NT2/D1 (cell line): Measurements from ENCODE around the gene CAMK4.

ENCODE experiments used
- SUZ12 ChIP-seq: IDR thresholded peaks from 2 replicates; pipeline ENCODE4 v1.6.1; 2011; ENCODE audit not compliant: insufficient read length, insufficient read depth; ENCODE audit errors: extremely low read depth
- ZNF274 ChIP-seq: IDR thresholded peaks from 2 replicates; pipeline ENCODE4 v1.6.1; 2011; ENCODE audit warnings: mild to moderate bottlenecking, low read depth, low read length

- no peak for TF ChIP-seq ZNF274
- no peak for TF ChIP-seq SUZ12
Observed at GRCh38 chr5:111502956-111503355, 278.8 kb downstream of the CAMK4 start.
